EH (cell line): ENCODE measurements around the gene C1orf159.

Experiments
- DNase-seq: peaks from one replicate; pipeline ENCODE4 v3.0.0-alpha.2; 2015; ENCODE audit warnings: low read depth

The C1orf159 gene

GRCh38 chr1:1132042-1132950 lies 16.4 kb upstream of the C1orf159 start:
- no peak for DNase-seq

DNA sequence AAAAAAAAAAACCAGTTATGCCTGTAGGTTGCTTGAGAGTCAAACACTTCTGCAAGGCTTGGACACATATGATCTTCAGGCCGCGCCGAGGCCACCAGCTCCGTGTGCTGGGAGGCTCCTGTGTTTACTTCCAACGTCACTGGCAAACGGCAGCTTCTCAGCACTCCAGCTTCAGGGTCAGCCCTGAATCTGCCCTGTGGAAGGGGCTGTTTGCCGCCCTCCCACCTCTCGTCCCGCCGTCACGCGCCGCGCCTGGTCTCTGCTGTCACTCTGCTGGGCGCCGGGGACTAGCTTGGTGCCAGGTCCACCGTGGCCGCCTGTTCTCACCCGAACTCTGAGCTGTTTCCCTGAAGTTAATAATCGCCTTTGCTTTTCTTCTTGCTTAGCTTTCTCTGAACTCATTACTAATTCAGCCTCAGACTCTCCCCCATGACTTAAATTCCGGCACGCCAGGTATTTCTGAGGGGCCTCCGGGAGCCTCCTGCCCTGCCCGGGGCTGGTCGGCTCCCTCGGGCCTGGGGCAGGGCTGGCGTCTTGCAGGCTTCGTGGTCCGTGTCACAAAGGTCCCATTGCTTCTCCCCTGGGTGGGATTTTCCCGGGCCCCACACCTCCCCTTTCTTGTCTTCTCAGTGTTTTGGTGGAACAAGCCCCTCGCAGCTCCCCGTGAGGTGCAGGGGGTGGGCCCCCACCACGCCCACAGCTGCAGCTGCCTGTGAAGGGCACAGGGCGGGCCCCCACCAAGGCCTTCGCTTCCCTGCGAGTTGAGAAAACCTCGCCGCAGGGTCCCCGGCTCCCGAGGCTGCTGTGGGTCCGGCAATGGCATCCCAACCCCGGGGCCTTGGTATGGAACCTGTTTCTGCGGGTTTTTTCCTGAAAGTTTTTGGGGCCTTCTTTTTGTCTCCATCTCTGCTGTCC lies 14.6 kb upstream of the C1orf159 start:
- no peak for DNase-seq

- DNase-seq, result no peak
Measured at GRCh38 chr1:1129381-1129821, 13.5 kb upstream of the C1orf159 start.

DNA sequence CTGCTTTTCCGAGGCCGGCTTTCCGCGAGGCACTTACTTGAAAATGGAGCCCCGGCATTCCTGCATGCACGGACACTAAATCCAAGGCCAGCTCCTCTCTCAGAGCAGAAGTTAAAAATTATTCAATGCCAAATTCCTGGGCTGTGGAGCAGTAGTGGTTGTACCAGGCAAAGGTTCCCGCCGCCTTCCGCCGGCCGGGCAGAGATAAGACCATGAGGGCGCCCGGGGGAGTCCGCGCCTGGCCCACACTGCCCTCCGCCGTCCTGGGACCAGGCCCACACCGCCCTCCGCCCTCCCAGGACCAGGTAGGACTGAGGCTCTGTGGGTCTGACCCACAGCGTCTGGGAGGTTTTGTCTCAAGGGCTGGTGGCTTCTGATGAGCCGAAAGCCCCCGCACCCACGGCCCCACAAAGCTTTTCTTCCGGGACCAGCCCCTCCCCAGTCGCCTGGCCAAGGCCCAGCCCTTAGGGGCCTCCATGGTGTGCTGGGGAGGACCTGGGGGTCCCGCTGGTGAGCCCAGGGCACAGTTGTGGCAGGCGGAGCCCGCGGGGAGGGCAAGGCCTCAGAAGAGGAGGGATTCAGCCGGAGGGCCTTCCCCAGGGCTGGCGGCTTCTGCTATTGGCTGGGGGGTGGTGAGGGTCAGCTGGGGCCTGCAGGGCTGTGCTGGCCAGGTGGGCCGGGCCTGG lies 12.7 kb upstream of the C1orf159 start:
- DNase-seq, result no peak

DNA sequence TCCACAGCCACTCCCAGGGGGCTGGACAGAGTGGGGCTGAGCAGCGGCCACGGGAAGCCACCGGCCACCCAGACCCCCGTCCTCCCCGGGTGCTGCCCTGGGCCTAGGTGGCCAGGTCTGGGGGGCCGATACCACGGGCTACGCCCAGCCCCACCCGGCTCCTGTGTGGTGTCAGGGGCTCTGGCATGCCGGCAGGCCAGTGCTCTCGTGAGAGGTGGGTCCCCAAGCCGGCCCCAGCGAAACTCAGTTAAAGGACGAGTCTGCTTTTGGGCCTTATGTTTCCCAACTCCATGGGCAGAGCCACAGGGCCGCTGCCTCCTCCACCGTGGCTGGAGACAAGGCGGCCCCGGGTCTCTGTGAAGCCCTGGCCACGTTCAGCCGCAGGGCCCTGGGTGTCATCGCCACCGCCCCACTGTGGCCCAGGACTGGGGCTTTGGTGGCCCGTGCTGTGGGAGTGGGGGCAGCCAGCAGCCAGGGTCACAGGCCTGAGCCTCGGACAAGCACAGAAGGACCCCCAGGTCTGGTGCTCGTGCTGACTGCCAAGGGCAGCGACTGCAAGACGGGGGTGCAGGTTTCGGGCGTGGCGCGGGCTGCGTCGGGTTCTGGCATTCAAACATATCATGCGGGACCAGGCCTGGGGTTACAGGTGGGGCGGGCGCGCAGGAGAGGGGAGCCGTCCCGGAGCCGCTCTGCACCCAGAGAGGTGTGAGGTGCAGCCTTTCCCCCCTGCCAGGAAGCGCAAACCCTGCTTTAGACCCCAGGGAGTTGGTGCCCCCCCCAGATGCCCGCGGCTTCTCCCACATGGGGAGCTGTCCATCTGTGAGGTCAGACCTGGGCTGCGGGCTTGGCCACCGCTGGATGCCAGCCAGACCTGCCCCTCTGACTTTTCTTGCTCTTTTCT lies 11.9 kb upstream of the C1orf159 start:
- no peak for DNase-seq

GRCh38 chr1:1125945-1126344 lies 10.1 kb upstream of the C1orf159 start:
- DNase-seq, result no peak

DNA sequence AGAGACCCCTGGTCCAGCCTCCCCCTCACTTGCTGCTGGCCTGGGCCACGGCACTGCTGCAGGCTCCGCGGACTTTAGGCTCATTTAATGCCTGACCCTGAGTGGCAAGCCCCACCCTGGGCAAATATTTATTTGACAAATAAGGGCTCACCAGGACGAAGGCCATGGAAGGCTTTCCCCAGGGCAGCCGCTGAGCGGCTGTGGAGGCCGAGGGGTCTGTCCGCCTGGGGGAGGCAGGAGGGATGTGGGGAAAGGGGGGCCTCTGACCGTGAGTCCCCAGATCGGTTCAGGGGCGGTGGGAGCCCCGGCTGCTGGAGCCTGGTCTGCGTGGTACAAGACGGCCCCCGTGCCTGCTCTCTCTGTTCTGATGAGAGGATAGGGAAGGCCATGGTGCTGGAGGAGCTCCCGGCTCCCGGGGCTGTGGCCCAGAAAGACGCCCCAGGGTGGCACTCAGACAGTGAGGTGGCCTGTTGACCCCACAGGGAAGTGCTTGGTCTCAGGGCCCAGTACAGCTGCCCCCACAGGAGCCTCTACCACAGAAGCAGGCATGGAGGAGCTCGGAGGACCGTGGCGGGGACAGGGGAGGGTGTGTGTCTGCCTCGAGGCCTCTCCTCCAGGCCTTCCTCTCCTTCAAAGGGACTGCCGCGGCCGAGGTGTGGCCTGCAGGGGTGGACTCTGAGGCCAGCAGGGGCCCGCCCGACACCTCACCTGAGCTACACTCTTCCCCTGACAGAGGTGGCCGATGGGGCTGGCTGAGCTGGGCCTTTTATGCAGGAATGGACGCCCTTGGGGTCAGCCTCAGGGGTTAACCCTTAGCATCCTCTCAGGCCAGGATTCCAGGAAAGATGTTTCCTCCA lies 9.1 kb upstream of the C1orf159 start:
- DNase-seq, result no peak

DNA sequence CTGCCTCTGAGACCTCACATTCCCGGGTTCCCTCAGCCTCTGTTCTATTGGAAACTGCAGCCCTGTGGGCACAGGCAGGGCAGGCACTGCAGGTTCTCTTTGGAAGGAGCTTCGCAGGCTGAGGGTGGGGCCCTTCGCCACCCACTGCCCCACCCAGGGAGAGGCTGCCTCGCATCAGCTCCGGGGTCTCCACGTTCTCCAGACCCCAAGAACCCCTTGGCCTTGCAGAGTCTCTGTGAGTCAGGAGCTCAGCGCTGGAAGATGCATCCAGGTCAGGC lies 8.6 kb upstream of the C1orf159 start:
- DNase-seq, result no peak

DNA sequence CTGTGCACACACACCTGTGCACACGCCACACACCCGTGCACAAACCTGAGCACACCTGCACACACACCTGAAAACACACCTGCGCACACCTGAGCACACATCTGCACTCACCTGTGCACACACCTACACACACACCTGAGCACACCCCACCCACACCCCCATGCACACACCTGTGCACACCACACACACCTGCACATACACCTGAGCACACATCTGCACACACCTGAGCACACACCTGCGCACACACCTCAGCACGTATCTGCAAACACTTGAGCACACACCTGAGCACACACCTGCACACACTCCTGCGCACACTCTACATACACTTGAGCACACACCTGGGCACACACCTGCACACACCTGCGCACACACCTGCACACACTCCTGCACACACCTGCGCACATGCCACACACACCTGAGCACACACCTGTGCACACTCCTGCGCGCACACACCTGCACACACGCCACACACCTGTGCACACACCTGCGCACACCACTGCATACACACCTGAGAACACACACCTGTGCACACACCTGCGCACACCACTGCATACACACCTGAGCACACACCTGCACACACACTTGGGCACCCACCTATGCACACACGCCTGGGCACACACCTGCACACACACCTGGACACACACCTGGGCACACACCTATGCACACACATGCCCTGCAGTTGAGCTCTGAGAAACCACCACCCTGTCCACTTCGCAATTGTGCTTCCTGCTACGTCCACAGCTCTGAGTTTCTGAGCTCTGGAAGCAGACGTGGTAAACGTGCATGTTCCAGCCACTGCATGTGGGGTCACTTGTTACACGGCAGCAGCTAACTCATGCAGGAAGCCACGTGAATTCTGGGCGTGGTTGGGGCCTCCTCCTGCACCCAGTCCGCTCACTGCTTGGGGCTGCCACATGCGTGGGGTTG lies 8.0 kb upstream of the C1orf159 start:
- peak; percentile 58 for DNase-seq

GRCh38 chr1:1122981-1123480 lies 7.1 kb upstream of the C1orf159 start:
- peak; percentile 59 for DNase-seq

- peak; percentile 75 for DNase-seq
Measured at GRCh38 chr1:1122078-1122811, 6.4 kb upstream of the C1orf159 start.

DNA sequence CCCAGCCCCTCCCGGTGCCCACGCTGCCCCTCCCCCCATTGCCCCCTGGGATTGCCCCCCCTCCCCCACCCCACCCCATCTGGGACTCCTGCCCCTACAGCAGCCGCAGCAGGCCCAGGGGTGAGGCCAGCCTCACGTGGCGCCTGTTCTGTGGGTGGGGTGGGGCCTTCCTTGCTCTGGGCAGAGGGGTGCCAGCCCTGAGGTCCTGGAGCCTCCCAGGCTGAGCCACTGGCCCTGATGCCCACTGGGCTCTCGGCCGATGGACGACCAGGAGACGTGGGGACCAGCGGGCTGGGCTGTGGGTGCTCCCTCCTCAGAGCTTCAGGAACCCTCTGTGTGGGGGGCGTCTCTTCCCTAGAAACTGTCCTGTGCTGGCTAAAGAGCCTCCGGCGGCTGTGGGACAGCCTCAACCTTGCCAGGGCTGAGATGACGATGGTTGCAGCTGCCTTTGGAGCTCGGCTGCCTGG lies 5.8 kb upstream of the C1orf159 start:
- DNase-seq, result no peak

DNA sequence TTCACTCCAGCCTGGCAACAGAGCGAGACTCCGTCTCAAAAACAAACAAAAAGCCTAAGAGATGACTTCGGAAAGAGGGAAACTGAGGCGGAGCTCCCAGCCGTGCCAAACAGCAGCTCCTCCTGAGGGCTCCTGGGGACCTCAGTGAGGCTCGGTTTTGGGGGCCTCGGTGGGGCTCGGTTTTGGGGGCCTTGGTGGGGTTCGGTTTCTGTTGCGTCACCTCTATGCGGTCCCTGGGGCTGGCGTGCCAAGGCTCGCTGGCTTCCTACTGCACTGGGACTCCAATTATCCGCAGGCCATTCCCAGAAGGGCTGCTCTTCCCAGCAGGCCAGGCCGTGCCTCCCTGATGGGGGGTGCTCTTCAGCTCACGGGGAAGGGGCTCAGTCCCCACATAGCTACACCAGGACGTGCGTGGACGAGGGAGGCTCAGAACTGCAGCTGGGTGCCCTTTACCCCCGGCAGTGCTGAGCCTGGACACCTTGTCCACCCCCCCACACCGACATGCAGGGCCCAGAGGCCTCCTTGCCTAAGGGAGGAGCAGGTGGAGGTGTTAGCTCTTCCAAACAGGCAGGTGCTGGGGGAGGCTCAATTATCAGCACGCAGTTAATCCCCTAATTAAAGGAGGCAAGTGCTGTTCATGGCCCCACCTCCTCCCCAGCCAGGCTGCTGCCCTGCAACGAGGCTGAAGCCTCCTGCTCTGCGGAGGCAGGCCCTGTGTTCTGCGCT lies 5.1 kb upstream of the C1orf159 start:
- no peak for DNase-seq

- DNase-seq, result no peak
Measured at GRCh38 chr1:1120096-1120495, 4.2 kb upstream of the C1orf159 start.

GRCh38 chr1:1119272-1119890 lies 3.5 kb upstream of the C1orf159 start:
- DNase-seq, result no peak

DNA sequence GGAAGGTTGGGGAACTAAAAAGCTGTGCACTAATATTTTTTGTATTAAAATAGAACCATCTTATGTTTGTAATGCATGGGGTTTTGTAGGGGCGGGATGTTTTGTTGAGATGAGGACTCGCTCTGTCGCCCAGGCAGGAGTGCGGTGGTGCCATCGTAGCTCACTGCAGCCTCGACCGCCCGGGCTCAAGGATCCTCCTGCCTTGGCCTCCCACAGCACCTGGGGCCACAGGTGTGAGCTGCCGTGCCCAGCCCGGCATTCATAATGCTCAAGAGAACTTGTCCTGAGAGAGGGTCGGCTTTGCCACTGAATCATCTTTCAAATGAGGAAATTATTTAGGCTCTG lies 3.0 kb upstream of the C1orf159 start:
- no peak for DNase-seq
